ENCODE results near the gene CAPZB.

Gene CAPZB

DNA sequence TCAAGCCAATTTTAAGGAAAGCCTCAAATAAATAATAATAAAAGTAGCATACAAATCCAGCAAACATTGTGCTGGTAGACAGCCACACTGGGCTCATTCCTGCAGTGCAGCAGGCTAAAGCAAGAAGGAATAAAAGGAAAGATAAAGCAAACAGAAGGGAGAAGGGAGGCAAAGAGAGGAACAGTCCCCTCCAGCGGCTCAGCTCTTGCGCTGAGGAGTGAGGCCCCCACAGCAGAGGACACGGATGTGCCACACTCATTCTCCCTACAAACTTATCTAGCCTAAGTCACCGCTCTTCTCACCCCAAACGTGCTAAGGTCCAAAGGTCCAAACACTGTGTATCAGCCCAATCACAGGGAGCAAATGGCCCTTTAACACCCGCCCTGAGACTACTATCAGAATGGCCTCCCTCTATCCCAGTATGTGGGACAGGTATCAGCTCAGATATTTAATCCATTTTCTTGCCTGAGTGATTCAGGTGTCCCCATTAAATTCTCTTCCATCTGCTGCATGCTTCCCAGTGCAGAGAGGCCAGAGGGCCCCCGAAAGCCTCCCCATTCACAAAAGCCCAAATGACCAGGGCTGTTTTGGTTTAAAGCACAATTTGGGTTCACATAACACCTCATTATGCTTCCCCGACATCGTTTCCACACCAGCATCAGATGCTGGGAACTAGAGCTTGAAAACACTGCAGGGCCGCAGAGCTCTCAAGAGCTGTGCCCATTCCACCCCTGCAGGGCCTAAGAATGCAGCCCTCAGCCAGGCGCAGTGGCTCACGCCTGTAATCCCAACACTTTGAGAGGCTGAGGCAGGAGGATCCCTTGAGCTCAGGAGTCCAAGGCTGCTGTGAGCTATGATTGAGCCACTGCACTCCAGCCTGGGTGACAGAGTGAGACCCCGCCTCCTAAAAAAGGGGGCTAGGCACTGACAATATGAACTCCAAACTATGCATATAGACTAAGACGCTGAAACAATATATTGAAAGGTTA lies 17.8 kb downstream of the CAPZB start:
- no peak for DNase-seq

DNA sequence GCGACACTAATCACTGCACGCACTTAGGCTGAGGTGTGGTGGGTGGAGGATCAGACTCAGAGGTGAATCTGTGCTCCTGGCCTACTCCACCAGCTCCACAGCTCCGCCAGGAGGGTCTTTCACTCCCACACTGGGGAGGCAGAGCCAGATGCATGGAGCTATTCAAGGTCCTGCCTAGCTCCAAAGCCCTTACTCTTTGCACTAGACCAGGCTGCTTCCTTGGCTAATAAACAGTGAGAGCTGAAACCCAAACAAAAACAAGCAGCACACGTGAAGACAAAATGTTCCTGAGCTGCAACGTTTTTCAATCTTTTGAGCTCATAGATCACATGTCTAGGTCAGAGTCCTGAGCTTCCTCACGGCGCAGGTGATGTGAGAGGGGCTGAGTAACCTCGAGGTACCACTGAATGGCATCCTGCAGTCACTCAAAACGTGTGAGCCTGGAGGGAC lies 19.2 kb downstream of the CAPZB start:
- no peak for DNase-seq

DNA sequence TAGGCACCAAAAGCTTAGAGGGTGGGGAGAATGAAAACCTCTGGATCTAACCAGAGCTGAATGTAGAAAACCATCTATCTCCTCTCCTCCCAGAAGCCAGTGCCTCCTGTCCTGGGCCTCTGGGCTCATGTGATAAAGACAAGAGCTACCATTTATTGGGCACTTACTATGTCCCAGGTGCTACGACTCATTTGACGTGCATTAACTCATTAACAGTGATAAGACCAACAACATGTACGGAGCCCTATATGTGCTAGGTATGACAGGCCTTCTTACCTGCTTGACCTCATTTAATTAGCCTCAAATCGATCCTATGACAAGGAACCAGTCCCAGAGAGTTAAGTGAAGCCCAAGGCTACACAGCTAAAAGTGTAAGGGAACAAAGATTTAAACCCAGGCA lies 19.7 kb downstream of the CAPZB start:
- DNase-seq: no peak

DNA sequence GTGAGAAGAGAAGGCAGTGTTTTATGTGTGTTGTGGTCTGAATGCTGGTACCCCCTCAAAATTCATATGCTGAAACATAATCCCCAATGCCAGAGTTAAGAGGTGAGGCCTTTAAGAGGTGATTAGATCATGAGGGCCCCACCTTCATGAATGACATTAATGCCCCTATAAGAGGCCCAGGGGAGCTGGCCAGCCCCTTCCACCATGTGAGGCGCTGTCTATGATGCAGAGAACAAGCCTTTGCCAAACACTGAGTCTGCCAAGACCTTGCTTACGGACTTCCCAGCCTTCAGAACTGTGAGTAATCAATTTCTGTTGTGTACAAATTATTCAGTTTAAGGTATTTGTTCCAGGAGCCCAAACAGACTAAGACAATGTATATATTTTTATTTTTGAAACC lies 20.2 kb downstream of the CAPZB start:
- no peak for DNase-seq

DNA sequence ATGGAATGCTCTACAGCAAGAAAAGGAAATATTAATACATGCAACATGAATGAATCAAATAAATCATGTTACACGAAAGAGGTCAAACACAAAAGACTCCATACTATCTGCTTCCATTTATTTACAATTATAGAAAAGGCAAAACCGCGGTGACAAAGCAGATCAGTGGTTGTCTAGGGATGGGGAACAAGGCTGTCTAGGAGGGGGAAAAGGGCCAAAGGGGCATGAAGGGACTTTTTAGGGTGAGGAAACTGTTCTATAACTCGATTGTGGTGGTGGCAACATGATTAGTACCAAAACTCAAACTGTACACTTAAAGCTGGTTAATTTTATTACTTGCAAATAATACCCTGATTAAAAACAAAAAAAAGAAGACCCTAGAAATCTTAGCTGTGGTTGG lies 20.6 kb downstream of the CAPZB start:
- no peak for DNase-seq

DNA sequence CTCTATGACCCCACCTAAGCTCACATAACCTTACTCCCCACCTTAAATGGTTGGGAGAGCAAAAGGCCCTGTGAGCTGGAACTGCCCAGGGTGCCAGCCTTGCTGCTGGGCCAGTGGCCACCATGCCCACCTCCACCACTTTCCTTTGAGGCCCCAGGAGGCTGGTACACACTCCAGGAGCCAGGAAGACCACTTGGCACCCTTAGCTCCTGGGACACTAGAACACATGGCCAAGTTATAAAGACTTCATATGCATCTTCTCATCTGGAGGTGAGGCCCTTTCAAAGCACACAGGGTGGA lies 21.9 kb downstream of the CAPZB start:
- no peak for DNase-seq

DNA sequence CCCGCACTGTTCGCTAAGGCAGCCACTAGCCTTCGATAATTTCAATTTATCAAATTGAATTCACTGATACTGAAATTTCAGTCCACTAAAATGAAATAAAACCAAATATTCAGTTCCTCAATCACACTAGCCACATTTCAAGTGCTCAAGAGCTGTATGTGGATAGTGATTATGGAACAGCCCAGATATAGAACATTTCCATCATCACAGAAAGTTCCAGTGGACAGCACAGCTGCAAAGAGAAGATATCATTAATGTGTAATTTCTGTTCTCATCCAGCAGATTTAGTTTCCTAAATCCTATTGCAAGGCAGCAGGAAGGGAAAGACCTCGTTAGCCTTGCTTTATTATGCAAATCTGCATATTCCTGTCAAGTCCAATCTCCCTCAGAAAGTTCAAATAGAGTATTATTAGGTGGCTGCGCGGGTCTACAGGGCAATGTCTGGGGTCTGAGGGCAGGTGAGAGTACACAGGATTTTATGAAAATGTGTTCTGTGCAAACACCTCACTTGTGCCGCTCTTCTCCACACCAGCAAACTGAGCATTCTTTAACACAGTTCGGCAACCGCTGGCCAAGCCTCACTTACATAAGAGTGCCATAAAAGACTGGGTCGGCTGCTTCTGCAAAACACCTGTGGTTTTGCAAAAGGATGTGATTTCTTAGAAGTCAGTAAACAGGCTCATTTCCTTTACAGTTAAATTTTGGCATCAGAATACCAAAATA lies 22.4 kb downstream of the CAPZB start:
- DNase-seq: no peak

DNA sequence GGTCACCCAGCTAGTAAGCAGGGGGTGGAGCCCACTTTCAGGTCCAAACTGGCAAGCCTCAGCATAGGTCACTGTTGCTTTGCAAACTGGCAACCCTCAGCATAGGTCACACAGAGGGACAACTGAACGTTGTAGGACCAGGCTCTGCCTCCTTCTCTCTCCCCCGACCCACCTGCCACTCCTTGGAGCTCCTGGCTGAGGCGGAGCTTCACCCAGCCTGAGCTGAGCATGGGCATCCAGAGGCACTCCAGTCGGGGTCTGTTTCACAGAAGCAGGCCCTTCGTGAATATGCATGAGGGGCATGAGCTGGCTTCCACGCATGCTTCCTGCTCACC lies 24.2 kb downstream of the CAPZB start:
- no peak for DNase-seq

DNA sequence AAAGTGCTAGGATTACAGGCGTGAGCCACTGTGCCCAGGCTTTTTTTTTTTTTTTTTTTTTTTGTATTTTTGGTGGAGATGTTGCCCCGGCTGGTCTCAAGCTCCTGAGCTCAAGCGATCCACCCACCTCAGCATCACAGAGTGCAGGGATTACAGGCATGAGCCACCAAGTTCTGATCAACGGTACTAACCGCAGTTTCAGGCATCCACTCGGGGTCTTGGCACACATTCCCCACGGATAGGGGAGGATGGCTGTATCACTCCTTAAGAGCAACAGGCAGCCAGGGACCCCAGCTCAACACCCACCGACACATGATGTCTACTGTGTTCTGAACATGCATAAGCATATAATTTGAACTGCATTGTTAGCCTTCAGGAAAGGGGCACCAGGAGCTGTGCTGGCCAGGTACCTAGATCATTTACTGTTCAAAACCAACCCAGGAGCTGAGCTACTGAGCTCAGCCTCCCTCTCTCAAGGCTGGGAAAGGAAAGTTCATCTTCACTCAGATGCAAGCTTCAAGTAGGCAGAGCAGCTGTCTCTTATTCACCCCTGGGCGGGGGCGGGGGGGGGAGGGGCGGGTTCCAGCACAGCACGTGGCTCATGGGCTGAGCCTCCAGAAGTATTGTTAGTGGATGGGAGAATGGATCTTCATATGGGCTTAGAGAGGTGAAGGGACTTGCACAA lies 24.7 kb downstream of the CAPZB start:
- no peak for DNase-seq

DNA sequence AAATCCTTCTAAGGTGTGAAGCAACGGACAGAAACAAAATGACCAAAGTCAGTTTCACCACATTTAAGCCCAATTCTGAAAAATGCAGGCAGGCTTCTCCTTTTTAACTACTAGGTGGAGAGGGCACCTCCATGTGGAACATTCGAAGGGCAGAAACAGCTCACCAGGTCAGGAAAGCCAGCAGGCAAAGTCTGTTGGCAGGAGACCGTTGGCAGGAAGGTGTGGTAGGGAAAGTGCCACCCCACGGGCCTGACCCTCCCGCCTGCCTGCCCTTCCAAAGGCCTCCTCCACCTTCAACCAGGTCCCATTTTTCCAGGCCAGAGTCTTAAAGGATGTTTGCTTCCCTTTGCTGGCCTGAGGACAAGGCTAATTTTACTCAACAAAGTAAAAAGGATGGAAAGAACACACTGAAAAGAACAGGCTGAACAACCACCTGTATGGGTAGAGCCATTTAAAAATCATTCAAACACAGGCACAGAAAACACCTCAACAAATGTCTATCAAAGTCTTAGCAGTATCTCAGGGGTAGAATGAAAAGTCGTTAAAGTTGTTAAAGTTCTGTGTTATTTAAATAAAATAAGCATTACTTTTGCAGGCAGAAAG lies 26.4 kb downstream of the CAPZB start:
- DNase-seq: no peak

DNA sequence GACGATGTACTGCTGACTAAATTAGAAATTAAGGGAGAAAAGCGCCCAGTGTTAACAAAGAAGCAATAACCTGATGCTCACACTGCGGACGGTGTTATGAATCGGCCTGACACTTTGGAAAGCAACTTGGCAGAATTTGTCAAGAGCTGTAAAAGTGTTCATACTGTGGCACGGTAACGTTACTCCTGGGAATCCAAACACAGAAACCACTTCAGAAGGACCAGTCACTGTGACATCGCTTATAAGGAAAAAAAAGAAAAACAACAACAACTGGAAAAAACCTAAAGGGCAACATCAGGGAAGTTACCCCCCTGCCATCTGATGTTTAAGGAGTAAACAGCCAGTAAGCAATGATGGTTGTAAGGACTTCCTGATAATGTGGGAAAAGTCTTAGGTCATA lies 27.7 kb downstream of the CAPZB start:
- no peak for DNase-seq

DNA sequence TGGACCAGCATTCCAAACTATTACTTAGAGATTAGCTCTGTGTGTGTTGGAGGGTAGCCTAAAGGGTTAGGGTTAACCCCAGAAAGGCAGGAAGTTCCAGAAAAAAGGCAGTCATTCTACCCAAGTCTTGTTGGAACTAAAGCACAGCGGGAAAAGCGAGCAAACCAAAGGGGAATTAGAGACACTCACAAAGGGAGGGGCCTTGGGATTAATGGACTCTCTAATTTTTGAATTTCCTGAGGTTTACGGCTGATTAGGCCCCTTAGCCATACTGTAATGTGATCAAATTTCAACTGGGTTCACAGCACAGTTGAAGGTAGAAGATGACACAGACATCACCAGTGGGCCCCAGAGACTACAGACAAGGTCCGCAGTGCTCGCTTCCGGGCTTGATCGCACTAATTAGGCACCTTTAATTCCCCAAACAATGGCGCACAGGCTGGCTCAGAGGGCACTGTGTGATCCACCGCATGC lies 28.3 kb downstream of the CAPZB start:
- no peak for DNase-seq

DNA sequence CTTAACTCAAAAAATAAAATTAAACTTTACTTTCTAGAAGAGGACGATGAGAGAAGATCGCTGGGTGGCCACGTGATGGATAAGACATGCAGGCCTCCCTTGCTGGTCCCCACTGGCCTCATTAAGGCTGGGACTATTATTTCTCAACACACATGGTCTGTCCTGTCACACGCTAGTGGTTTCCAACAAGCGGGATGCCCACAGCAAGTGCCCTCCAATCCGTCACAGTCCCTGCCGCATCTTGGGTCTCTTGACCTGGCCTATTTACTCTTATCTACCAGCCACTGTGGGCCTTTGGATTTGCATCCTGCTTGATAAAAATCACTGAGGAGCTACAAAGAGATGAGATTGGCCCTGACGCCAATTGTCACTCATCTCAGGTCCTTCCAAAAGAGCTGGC lies 30.0 kb downstream of the CAPZB start:
- no peak for DNase-seq

DNA sequence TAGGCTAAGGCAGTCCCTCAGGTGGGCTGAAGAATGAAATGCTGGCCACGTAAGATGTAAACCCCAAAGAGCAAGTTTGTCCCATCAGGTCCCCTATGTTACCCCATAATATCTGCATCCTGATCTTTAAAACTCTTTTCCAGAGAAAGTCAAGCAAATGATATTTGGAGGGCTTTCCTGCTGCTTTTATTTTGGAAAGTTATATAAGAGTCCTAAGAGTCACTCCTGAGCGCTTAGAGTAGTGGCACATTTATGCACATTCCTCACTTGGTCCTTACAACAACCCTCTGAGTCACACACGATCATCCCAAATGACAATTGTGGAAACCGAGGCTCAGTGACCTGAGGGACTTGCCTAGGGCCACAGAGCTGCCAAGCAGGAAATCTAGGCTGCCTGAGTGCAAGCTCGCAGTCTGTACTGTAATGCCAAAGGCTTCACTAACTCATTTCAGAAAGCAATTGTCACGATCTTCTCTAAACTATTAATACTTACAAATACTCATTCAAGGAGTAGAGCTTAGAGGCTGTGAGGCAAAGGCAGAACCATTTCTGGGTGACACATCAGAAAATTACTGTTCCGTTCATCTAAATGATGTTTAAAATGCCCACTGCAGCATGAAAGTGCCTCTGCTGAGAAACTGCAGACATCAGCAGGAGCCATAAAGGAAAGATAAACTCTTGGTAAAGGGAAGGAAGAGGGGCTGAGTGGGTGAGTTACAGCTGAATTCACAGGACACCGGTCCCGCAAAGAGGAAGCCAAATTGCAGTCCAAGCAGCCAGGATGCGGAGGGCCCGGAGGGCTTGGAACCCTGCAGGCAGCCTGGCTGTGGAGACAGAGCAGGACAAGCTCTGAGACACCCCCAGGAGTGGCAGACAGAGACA lies 30.8 kb downstream of the CAPZB start:
- DNase-seq: no peak

DNA sequence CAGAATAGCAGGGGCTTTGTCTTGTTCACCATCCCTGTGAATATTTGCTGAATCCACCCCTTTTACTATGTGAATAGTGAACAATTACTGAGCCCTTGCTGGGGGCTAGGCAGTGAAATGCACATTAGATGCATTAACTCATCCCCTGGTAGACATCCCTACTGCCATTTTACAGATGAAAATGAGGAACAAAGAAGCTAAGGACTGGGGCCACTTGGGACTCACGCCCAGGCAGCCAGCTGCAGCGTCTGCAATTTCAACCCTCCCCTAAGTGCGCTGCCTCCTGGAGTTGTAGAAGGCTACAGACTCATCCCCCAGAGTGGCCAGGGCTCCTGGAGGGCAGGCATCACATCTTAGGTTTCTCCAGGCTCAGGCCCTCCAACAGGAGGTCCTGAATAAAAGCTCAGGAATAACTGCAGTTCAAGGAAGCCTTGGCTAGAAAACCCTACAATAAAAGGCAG lies 31.6 kb downstream of the CAPZB start:
- no peak for DNase-seq

DNA sequence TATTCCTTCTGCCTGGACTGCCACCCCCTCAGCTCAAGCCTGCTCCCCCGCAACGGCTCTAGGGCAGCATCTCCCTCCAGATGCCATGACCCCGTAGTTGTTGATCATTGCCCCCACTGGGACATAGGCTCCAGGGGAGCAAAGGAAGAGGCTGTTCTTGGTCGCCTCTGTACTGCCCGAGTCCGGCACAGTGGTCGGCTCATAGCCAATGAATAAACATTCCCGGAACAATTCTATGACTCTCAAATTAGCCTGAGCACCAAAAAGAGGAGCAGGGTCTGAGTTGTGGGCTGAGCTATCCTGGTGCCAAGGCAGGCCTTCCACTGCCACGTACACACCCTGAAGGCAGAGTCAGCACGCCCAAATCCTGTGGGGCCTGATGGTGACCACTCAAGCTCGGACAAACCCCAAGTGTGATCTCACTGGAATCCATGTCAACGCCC lies 33.1 kb downstream of the CAPZB start:
- no peak for DNase-seq

DNA sequence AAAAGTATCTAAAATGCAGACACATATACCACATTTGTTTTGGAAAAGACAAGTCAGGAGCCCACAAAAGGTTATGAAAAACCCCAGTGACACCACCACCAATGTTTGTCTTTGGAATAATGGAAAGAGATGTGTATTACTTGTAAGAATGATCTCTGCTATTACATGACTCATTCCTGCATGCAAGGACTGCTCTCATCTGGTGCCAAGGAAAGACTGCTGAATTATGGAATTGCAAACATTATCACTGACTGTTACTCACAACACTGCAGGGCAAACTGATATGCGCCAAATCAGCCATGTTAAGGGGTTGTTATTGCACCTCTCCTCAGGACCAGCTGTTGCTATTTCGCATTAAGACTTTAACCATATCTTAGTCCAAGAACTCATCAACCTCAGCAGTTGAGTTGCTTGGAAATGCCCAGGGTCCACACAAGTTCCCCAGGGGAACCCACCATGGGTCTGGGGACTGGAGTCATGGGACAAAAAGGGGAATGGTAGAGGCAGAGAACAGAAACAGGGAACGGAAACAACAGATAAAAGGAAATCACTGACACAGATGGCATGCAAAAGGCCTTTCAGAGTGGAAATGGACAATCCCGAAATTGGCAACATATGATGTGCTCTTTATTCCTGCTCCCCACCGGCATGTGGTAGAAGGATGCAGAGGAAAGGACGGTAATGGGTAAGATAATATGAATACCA lies 34.4 kb downstream of the CAPZB start:
- no peak for DNase-seq

DNA sequence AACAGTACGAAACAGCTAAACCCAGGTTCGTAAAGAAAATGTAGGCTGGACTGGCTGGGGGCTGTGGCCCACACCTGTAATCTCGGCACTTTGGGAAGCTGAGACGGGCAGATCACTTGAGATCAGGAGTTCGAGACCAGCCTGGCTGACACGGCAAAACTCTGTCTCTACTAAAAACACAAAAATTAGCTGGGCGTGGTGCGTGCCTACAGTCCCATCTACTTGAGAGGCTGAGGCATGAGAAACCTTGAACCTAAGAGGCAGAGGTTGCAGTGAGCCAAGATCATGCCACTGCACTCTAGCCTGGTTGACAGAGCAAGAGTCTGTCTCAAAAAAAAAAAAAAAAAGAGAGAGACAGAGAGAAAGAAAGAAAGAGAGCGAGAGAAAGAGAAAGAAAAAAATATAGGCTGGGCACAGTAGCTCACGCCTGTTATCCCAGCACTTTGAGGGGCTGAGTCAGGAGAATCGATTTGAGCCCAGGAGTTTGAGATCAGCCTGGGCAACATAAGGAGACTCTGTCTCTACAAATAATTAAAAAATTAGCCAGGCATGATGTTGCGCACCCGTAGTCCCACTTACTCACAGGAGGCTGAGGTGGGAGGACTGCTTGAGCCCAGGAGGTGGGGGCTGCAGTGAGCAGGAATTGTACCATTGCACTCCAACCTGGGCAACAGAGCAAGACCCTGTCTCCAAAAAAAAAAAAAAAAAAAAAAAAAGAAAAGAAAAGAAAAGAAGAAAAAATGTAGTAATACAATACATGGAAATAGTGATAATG lies 35.7 kb downstream of the CAPZB start:
- no peak for DNase-seq

DNA sequence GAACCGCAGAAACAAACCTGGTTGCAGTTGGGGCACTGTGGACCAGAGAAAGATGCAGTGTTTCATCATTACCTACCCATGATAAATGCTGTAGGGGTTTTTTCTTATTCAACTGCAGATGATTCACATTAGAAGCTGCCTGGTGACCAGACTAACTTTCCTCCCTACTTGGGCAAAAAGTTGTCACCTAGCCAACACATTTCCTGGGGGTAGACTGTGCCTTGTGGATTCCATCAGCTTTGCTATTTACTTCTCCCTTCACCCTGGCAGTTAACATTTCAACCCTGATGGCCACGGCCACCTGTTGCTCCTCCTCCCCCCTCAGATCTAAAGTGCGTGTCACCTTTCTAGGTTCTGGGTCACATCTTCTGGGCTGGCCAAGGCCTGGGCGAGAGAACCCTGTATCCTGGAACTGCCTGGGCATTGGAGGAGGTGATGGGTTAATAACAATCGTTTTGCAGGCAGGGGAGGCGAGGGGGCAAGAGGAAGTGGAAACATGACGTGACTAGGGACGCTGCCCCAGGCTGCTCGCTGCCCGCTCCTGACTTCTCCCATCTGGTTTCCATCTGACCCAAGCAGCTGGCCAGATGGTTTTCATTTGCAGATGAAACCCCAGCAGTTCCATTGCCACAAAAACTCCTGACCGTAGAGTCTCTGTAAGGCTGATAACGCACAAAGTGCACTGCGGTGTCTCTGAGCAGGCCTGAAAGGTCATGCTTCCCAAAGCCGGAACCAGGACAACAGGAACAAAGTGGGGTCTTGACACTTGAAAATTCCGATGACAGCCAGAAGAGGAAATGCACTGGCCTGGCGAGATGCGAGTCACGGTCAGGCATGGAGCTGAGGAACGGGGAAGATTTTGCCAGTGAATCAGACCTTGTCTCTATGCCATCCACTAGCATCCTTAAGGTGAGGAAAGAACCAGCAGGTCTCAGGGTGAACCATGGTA lies 36.6 kb downstream of the CAPZB start:
- no peak for DNase-seq
